Tibial artery (tissue), 4 donors: ENCODE measurements around the gene VAPB.
A peak's percentile ranks its signal among the peaks of the same experiment; 100 is the strongest.

ENCODE experiments used
- DNase-seq, 2 donors: peaks; one replicate each; pipeline ENCODE4 v3.0.0-alpha.2; 2019
- H3K27ac ChIP-seq, 2 donors: fragments of 200-600 bp; sonication (generic) in 1 of 2; 1 replicate in 1 of 2; 2 replicates in 1 of 2; pipeline ENCODE4 v1.5.1; 2018 to 2019; ENCODE audit warnings: mild to moderate bottlenecking in 1 of 2
- H3K27me3 ChIP-seq, 2 donors: fragments of 200-600 bp; sonication (generic) in 1 of 2; one replicate each; pipeline versions ENCODE4 v1.5.1 to v1.6.0; 2016 to 2019
- H3K36me3 ChIP-seq, 3 donors: fragments of 200-600 bp; sonication (generic) in 2 of 3; one replicate each; pipeline ENCODE4 v1.5.1; 2016 to 2019; ENCODE audit warnings: mild to moderate bottlenecking in 2 of 3
- H3K4me1 ChIP-seq, 4 donors: fragments of 200-600 bp; sonication (generic) in 2 of 4; 1 replicate in 3 of 4; 2 replicates in 1 of 4; pipeline ENCODE4 v1.5.1; 2016 to 2019
- H3K4me3 ChIP-seq, 2 donors: fragments of 200-600 bp; sonication (generic) in 1 of 2; 1 replicate in 1 of 2; 2 replicates in 1 of 2; pipeline ENCODE4 v1.5.1; 2018 to 2019; ENCODE audit warnings: mild to moderate bottlenecking in 2 of 2
- H3K9me3 ChIP-seq, 3 donors: fragments of 200-600 bp; sonication (generic) in 1 of 3; one replicate each; pipeline ENCODE4 v1.5.1; 2016 to 2019
- intact Hi-C: fragments of 100-400 bp; cut with DNase I; formaldehyde crosslinking; loops from one replicate; pipeline ENCODE4 v1.15.0; 2023; ENCODE audit warnings: low total_unique reads
- TF ChIP-seq, protein P1 (sequence below), 2 experiments: fragments of 200-600 bp in 1 of 2; fragments of 450-650 bp in 1 of 2; IDR thresholded peaks; one replicate each; pipeline ENCODE4 v1.5.1; 2017 to 2019; ENCODE audit warnings: antibody characterized with exemption in 2 of 2, mild to moderate bottlenecking in 1 of 2, moderate library complexity in 1 of 2

Gene VAPB

DNA sequence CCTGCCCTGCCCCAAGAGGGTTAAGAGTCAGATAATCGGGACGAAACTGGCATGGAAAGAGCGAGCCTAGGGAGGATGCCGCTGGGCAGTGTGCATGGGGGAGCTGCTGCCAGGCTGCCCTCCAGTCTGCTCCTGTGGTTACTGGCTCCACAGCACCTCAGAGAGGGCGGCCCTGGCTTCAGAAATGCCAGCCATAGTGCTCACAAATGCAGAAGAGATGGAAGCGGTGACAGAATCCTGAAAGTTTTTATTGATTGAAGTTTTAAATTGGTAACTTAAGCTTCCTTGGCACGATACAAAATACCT lies 57.9 kb downstream of the VAPB start:
- intact Hi-C loops, result no loop called here
- TF ChIP-seq, protein P1, sequence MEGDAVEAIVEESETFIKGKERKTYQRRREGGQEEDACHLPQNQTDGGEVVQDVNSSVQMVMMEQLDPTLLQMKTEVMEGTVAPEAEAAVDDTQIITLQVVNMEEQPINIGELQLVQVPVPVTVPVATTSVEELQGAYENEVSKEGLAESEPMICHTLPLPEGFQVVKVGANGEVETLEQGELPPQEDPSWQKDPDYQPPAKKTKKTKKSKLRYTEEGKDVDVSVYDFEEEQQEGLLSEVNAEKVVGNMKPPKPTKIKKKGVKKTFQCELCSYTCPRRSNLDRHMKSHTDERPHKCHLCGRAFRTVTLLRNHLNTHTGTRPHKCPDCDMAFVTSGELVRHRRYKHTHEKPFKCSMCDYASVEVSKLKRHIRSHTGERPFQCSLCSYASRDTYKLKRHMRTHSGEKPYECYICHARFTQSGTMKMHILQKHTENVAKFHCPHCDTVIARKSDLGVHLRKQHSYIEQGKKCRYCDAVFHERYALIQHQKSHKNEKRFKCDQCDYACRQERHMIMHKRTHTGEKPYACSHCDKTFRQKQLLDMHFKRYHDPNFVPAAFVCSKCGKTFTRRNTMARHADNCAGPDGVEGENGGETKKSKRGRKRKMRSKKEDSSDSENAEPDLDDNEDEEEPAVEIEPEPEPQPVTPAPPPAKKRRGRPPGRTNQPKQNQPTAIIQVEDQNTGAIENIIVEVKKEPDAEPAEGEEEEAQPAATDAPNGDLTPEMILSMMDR (IDR thresholded peaks at IDR 0.05), result no peak
- no peak for DNase-seq
- Histone ChIP-seq H3K27me3 (no peaks in the 10 kb centered on the region), H3K36me3 (peaks cover 19 to 77% (median 53%) of the 10 kb centered on the region in 3 donors), H3K4me3 (no peak overlapping the region), H3K9me3 (no peaks in the 10 kb centered on the region), H3K4me1 (peaks cover 0 to 3% (median 0%) of the 10 kb centered on the region in 4 donors), H3K27ac (no peak overlapping the region)

DNA sequence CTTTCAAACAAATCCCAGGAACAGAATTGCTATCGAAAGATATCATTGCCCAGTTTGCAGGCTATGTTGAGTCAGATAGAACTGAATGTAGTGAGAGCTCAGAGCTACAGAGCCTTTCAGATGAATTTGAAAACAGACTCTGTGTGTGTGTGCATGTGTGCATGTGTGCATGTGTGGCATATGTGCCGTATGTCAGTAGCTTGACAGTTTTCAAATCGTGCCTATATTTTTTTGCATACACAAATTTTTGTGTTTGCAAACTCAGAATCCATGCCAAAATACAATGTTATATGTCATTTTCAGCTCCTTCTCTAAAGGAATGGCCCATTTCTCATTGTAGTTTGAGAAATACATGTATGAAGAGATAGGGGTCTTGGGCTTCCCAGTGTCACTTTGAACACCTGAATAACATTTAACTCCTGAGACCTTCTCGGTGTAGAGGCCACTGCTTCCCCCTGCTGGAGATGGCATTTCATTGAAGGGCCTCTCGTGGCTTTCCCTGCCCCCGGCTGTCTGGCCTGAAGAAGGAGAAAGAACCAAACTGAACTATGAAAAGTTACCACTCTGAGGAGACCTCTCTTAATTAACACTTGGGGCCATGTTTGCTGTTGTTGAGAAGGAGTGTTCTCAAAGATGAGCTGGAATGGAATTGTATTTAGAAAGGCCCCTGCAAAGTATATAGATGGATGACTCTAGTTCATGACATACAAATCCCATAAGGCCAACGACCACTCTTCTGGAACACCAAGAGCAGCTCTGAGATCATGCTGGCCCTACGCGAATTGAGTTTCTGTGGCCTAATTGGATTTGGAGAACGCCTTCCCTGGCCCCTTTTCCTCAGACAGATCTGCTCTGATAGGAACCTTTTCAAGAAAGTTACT lies 58.7 kb downstream of the VAPB start:
- H3K27me3 ChIP-seq, result no peaks in the 10 kb centered on the region
- peaks cover 19 to 71% (median 46%) of the 10 kb centered on the region in 3 donors for H3K36me3 ChIP-seq
- H3K9me3 ChIP-seq, result no peaks in the 10 kb centered on the region
- no peak overlapping the region for H3K4me3 ChIP-seq
- intact Hi-C loops, result no loop called here
- H3K4me1 ChIP-seq, result peaks cover 0 to 3% (median 0%) of the 10 kb centered on the region in 4 donors
- no peak overlapping the region for H3K27ac ChIP-seq
- TF ChIP-seq, protein P1 (IDR thresholded peaks at IDR 0.05), result peak; percentile 12 to 27
- DNase-seq, result no peak

DNA sequence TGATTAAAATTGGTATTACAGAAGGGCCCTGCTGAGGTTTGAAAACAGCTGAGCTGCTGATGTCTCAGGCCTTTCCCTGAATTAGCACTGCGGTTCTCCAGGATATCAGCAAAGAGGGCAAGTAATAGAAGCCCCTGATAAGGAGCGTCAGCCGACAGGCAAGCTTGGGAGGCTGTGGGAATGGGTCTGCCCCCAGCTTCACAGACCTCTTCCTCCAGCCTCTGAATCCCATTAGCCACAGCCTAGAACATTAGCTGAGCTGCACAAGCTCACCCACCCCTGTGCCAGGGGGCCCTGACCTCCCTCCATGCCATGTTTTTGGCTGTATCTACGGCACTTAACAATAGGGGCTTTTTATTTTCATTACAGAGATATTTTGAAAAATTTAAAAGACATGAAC lies 59.9 kb downstream of the VAPB start:
- TF ChIP-seq, protein P1 (IDR thresholded peaks at IDR 0.05), result no peak
- intact Hi-C loops, result no loop called here
- Histone ChIP-seq H3K27ac (no peak overlapping the region), H3K4me3 (no peak overlapping the region), H3K27me3 (no peaks in the 10 kb centered on the region), H3K36me3 (peaks cover 16 to 61% (median 40%) of the 10 kb centered on the region in 3 donors), H3K4me1 (peaks cover 0 to 3% (median 0%) of the 10 kb centered on the region in 4 donors), H3K9me3 (no peaks in the 10 kb centered on the region)
- no peak for DNase-seq

DNA sequence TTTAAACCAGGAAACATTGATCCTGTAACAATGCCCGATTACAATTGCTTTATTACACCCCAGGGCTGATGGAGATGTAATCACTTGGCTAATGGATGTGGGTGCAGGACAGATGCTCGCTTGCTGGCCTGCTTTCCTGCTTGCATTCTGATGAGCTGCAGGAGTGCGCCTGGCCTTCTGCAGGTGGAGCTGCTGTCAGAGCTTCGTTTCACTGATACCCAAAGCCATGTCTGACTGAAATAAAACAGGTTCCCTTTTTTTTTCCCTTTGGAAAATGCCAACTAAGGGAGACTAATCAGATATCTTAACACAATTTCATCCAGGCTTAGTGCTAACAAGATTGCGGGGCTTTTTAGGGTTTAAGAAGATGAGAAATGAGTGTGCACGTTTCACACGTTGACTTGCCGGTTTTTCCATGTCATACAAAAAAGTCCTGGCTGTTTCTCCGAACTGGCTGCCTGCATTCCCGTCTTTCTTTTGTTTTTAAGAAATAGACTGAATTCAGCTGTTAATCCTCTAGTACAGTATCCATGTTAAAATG lies 60.7 kb downstream of the VAPB start:
- intact Hi-C loops, result no loop called here
- TF ChIP-seq, protein P1 (IDR thresholded peaks at IDR 0.05), result no peak
- DNase-seq, result no peak
- Histone ChIP-seq H3K4me3 (no peak overlapping the region), H3K27me3 (no peaks in the 10 kb centered on the region), H3K4me1 (peaks cover 0 to 3% (median 0%) of the 10 kb centered on the region in 4 donors), H3K36me3 (peaks cover 12 to 53% (median 32%) of the 10 kb centered on the region in 3 donors), H3K27ac (no peak overlapping the region), H3K9me3 (no peaks in the 10 kb centered on the region)

DNA sequence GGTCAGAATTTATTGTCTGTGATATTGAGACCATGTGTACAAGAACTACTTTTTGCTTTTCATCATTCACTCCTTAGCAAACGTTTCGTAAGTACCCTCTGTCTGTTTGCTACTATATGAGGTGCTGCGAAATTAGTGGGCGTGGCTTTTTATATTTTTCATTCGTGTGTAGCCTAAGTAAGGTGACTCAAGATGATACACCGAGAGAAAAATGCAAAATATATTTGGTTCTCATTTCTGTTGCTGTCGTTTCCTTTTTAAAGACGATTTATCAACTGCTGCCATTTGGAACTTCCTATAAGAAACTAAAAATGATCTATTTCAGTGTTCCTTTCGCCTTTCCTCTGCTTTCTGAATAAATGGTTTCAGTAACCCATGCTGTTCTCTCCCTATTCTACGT lies 61.2 kb downstream of the VAPB start:
- Histone ChIP-seq H3K27ac (no peak overlapping the region), H3K9me3 (no peaks in the 10 kb centered on the region), H3K4me3 (no peak overlapping the region), H3K36me3 (peaks cover 12 to 48% (median 27%) of the 10 kb centered on the region in 3 donors), H3K27me3 (no peaks in the 10 kb centered on the region), H3K4me1 (peaks cover 0 to 3% (median 0%) of the 10 kb centered on the region in 4 donors)
- intact Hi-C loops, result no loop called here
- TF ChIP-seq, protein P1 (IDR thresholded peaks at IDR 0.05), result no peak
- DNase-seq, result no peak
